HFFc6 (cell line): ENCODE data around the gene PROCA1. TPM values are rescaled to one million over a fixed set of nuclear protein-coding genes. Genes with fewer than 3 reads are reported as not detected.

ENCODE experiments used
- DNase-seq: peaks from one replicate; pipeline ENCODE4 v3.0.0-alpha.2; 2018
- H3K27ac Mint-ChIP-seq: 2 replicates; pipeline ENCODE4 v1.8.0; 2020; ENCODE audit warnings: mild to moderate bottlenecking, mixed read lengths
- H3K27me3 Mint-ChIP-seq: 2 replicates; pipeline ENCODE4 v1.8.0; 2021; ENCODE audit warnings: mild to moderate bottlenecking, moderate library complexity, mixed read lengths; ENCODE audit not compliant: insufficient read depth
- H3K36me3 Mint-ChIP-seq: 2 replicates; pipeline ENCODE4 v1.8.0; 2021; ENCODE audit warnings: low read depth, mixed read lengths
- H3K4me1 Mint-ChIP-seq: 2 replicates; pipeline ENCODE4 v1.8.0; 2020; ENCODE audit warnings: low read depth, mixed read lengths
- H3K4me3 Mint-ChIP-seq: 2 replicates; pipeline ENCODE4 v1.8.0; 2020; ENCODE audit warnings: mild to moderate bottlenecking, moderate library complexity, mixed read lengths
- H3K9me3 Mint-ChIP-seq: 2 replicates; pipeline ENCODE4 v1.8.0; 2020; ENCODE audit warnings: mild to moderate bottlenecking, mixed read lengths
- CTCF ChIP-seq: fragments of 200-600 bp; sonication (generic); IDR thresholded peaks from 2 replicates; pipeline ENCODE4 v1.5.0; 2021; ENCODE audit warnings: antibody characterized with exemption, mild to moderate bottlenecking
- long read RNA-seq: library from polyadenylated mRNA; unstranded; transcript quantifications from one replicate; pipeline ENCODE4 v2.0.0, GENCODE V29; 2019
- total RNA-seq, 6 experiments: library from RNA; stranded (reverse); fragmentation: NEBNext Ultra II Directional; extraction: Animal tissue kit (Norgen Biotek cat#: 25700); gene quantifications; 2 replicates in 1 of 6; 3 replicates in 5 of 6; pipeline ENCODE4 v1.2.3, GENCODE V29; 2021

The PROCA1 gene
- 1 to 10 TPM in 1 of 6 experiments, under 1 TPM in 5; 0.60 to 1.1 (median 0.70) TPM for total RNA-seq
- long read RNA-seq, result 0 reads

- Mint-ChIP-seq H3K4me3 (peak within 1 kb of the TSS; percentile 90), H3K9me3 (no peaks in the 10 kb centered on the region), H3K36me3 (peaks cover 31% of the 10 kb centered on the region), H3K27ac (peak within 1 kb of the TSS; percentile 96), H3K27me3 (peaks cover 8% of the 10 kb centered on the region), H3K4me1 (peaks cover 35% of the 10 kb centered on the region)
- DNase-seq, result no peak
- TF ChIP-seq CTCF, result no peak; the same call in 1 of the 2 replicates
These were observed at the start of gene PROCA1 for GRCh38 chr17:28711723-28712031. Gene PROCA1 (minus strand): TSS chr17:28711888. CDS start chr17:28711660, 228 bp downstream.

GRCh38 chr17:28760601-28761562 is 49.2 kb upstream of the PROCA1 start:
- Mint-ChIP-seq H3K27me3 (peaks cover 5% of the 10 kb centered on the region), H3K4me3 (no peak overlapping the region), H3K4me1 (peaks cover 28% of the 10 kb centered on the region), H3K27ac (peak overlapping the region; percentile 38), H3K9me3 (no peaks in the 10 kb centered on the region), H3K36me3 (peaks cover 9% of the 10 kb centered on the region; the same call in 1 of the 2 replicates)
- TF ChIP-seq CTCF, result no peak
- DNase-seq, result peak; percentile 57

- no peak overlapping the region for H3K4me3 Mint-ChIP-seq
- peaks cover 9% of the 10 kb centered on the region; the same call in 1 of the 2 replicates for H3K36me3 Mint-ChIP-seq
- peaks cover 6% of the 10 kb centered on the region for H3K27me3 Mint-ChIP-seq
- peaks cover 36% of the 10 kb centered on the region for H3K4me1 Mint-ChIP-seq
- H3K27ac Mint-ChIP-seq, result no peak overlapping the region
- no peaks in the 10 kb centered on the region for H3K9me3 Mint-ChIP-seq
- TF ChIP-seq CTCF, result no peak
- no peak for DNase-seq
These were observed 47.7 kb upstream of the PROCA1 start for GRCh38 chr17:28759256-28759865.

GRCh38 chr17:28758411-28759121 is 46.9 kb upstream of the PROCA1 start:
- no peak for DNase-seq
- Mint-ChIP-seq H3K4me3 (no peak overlapping the region), H3K36me3 (peaks cover 9% of the 10 kb centered on the region; the same call in 1 of the 2 replicates), H3K4me1 (peaks cover 31% of the 10 kb centered on the region), H3K27ac (no peak overlapping the region), H3K9me3 (no peaks in the 10 kb centered on the region), H3K27me3 (peaks cover 8% of the 10 kb centered on the region)
- no peak for TF ChIP-seq CTCF

GRCh38 chr17:28756049-28756804 is 44.5 kb upstream of the PROCA1 start:
- H3K9me3 Mint-ChIP-seq, result no peaks in the 10 kb centered on the region
- H3K36me3 Mint-ChIP-seq, result peaks cover 13% of the 10 kb centered on the region; the same call in 1 of the 2 replicates
- TF ChIP-seq CTCF, result no peak
- DNase-seq, result no peak
- H3K4me3 Mint-ChIP-seq, result no peak overlapping the region
- peaks cover 24% of the 10 kb centered on the region for H3K27me3 Mint-ChIP-seq
- no peak overlapping the region; the same call in 1 of the 2 replicates for H3K27ac Mint-ChIP-seq
- peaks cover 24% of the 10 kb centered on the region for H3K4me1 Mint-ChIP-seq
